A673 (cell line): Measurements from ENCODE around the gene TTC16.

Experiments
- EZH2 ChIP-seq: fragments of 200-600 bp; sonication (generic); IDR thresholded peaks from 2 replicates; pipeline ENCODE4 v1.6.1; 2017; ENCODE audit warnings: borderline replicate concordance, low read depth, mild to moderate bottlenecking, mixed read lengths, antibody characterized with exemption, low read length; ENCODE audit not compliant: poor library complexity, severe bottlenecking
- TF ChIP-seq, protein P1 (sequence below): fragments of 300-800, 200-600 bp; sonication (generic); conservative IDR thresholded peaks from 2 replicates; pipeline ENCODE4 v1.5.1; 2017; ENCODE audit warnings: low read depth, mild to moderate bottlenecking, antibody characterized with exemption, low read length, moderate library complexity, mixed read lengths

- TF ChIP-seq, protein P1, sequence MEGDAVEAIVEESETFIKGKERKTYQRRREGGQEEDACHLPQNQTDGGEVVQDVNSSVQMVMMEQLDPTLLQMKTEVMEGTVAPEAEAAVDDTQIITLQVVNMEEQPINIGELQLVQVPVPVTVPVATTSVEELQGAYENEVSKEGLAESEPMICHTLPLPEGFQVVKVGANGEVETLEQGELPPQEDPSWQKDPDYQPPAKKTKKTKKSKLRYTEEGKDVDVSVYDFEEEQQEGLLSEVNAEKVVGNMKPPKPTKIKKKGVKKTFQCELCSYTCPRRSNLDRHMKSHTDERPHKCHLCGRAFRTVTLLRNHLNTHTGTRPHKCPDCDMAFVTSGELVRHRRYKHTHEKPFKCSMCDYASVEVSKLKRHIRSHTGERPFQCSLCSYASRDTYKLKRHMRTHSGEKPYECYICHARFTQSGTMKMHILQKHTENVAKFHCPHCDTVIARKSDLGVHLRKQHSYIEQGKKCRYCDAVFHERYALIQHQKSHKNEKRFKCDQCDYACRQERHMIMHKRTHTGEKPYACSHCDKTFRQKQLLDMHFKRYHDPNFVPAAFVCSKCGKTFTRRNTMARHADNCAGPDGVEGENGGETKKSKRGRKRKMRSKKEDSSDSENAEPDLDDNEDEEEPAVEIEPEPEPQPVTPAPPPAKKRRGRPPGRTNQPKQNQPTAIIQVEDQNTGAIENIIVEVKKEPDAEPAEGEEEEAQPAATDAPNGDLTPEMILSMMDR = no peak
- no peak for TF ChIP-seq EZH2
These were observed 54.2 kb downstream of the TTC16 start for GRCh38 chr9:127769929-127770582.
